GM08714 (cell line): ENCODE measurements around the gene LRCH3.
A peak's percentile ranks its signal among the peaks of the same experiment; 100 is the strongest.

Source experiments
- H3K4me3 ChIP-seq: fragments of 200-500 bp; sonication (Bioruptor generic); 2 replicates; pipeline ENCODE4 v1.5.1; 2014; ENCODE audit warnings: mild to moderate bottlenecking, low read length, inconsistent platforms
- ZNF274 ChIP-seq: IDR thresholded peaks from 2 replicates; pipeline ENCODE4 v1.6.1; 2012; ENCODE audit warnings: mild to moderate bottlenecking, low read depth, low read length

Gene LRCH3

GRCh38 chr3:197761784-197762183 lies 29.3 kb upstream of the LRCH3 start:
- H3K4me3 ChIP-seq: no peak overlapping the region
- no peak for TF ChIP-seq ZNF274

DNA sequence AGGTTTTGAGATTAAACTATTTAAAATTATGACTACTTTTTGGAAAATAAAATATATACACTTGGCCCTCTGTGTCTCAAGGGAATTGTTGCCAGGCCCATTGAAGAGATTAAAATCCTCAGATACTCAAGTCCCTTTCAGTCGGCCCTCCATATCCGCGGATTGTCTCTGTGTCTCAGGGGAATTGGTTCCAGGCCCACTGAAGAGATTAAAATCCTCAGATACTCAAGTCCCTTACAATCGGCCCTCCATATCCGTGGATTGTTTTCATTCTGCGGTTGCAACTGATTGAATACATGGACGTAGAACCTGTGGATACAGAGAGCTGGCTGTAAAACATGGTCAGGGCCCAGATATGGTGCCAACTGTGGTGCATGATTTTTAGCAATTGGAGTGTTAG lies 15.7 kb upstream of the LRCH3 start:
- H3K4me3 ChIP-seq: no peak overlapping the region
- no peak for TF ChIP-seq ZNF274

GRCh38 chr3:197782230-197782629 lies 8.8 kb upstream of the LRCH3 start:
- no peak overlapping the region for H3K4me3 ChIP-seq
- no peak for TF ChIP-seq ZNF274

DNA sequence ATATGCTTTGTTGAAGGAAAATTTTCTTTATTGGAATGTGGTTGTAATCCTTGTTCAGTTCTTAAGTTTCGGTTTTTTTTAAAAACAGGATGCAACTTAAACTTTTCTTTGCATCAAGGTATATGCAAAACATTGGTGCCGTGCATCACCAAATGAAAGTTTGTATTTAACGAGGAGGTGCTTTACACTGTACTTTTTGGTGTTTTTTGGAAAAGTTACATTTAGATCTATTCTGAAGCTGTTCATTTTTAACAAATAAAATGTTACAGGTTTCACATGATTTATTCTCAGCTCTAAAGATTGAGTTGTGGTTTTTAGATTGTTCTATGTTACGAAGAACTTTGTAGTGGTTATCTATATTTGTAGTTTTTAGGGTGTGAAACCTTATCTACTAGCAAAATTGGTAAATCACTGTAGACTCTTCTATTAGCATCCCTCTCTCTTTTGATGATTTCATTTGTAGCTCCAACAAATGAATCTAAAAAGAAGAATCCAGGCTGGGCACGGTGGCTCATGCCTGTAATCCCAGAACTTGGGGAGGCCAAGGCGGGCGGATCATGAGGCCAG lies 7.0 kb upstream of the LRCH3 start:
- H3K4me3 ChIP-seq: no peak overlapping the region; the same call in 1 of the 2 replicates
- TF ChIP-seq ZNF274: no peak

DNA sequence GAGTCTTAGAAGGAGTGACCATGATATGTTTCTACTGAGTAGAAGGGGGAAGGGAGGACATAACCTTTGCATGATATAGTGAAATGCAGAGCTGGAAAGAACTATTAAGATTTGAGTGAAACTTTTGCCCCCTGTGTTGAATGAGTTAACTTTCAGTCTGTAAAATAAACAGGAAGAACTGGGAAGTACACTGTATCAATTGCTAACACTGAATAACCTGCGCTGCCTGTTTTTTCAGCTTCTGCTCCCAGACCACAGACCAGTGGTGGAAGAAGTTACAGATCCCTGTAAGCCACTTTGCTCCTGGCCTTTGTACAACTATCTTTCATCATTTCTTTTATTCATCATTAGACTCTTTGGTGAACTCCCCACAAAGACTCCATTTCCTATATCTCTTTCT lies 3.6 kb upstream of the LRCH3 start:
- no peak for TF ChIP-seq ZNF274
- H3K4me3 ChIP-seq: no peak overlapping the region

GRCh38 chr3:197789309-197789708 lies 1.7 kb upstream of the LRCH3 start:
- H3K4me3 ChIP-seq: no peak overlapping the region
- no peak for TF ChIP-seq ZNF274

DNA sequence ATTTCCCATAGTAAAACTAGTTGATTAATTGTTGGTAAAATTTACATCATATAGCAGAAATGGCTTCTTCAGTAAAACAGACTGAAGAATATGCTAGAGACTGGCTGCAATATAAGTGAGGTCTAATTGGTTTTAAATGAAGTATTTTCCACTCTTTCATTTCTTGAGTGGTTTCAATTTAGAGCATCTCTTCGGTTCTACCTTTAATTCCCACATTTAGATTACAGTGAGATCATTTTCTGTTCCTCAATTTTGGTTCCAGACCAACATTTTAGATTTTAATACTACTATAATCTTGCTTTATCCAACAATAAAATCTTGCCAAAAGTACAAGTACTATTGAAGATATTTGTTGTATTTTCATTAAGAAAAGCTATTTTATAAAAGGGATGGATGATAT lies 1.0 kb upstream of the LRCH3 start:
- H3K4me3 ChIP-seq: peak overlapping the region; percentile 91; the same call in 1 of the 2 replicates
- no peak for TF ChIP-seq ZNF274

GRCh38 chr3:197791892-197792647 lies 1.0 kb downstream of the LRCH3 start:
- TF ChIP-seq ZNF274: no peak

DNA sequence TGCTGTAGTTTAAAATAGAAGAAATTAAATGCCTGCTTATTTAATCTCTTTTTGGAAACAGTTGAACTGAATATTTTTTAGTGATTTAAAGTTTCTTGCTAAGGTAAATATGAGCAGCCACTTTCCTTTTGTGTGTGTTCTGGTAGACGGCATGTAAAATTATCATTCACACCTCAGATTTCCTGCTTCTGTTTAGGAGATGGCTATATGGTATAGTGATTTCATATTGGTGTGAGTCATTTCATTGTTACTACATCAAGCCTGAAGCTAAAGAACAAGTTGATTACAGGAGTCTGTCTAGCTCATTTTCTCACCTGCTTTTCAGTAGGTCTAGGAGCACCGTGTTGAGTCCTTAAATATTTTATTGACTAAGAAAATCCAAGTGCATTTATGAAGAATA lies 2.2 kb downstream of the LRCH3 start:
- TF ChIP-seq ZNF274: no peak
- 0 out of 2 replicates have a peak overlapping the region, but pooled peaks have one; percentile 40 for H3K4me3 ChIP-seq

More at GRCh38 chr3:197791892-197792647, 1.0 kb downstream of the LRCH3 start:
- peak overlapping the region; percentile 91 for H3K4me3 ChIP-seq

- no peak overlapping the region for H3K4me3 ChIP-seq
- TF ChIP-seq ZNF274: no peak
Observed at GRCh38 chr3:197794115-197794514, 3.1 kb downstream of the LRCH3 start.

DNA sequence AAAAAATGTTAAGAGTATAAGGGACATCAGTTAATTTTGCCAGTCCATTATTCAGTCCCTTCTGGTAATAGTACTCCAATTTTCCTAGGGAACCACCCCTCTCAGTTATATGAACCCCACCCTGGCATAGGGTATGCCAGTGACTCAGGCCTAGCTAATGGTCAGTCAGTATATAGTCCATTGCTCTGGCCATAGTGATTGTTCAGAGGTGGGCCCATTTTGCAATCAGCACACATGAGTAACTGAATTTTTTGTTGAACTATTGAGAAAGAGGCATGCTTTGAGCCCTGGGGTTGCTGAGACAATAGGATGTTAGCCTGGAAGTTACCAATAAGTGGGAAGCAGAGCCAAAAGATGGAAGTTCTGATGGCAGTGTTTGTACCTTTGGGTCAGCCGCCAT lies 4.1 kb downstream of the LRCH3 start:
- H3K4me3 ChIP-seq: no peak overlapping the region
- TF ChIP-seq ZNF274: no peak

- no peak overlapping the region for H3K4me3 ChIP-seq
- TF ChIP-seq ZNF274: no peak
Observed at GRCh38 chr3:197796087-197796486, 5.0 kb downstream of the LRCH3 start.

- TF ChIP-seq ZNF274: no peak
- H3K4me3 ChIP-seq: peak overlapping the region; percentile 38
Observed at GRCh38 chr3:197798863-197799262, 7.8 kb downstream of the LRCH3 start.

DNA sequence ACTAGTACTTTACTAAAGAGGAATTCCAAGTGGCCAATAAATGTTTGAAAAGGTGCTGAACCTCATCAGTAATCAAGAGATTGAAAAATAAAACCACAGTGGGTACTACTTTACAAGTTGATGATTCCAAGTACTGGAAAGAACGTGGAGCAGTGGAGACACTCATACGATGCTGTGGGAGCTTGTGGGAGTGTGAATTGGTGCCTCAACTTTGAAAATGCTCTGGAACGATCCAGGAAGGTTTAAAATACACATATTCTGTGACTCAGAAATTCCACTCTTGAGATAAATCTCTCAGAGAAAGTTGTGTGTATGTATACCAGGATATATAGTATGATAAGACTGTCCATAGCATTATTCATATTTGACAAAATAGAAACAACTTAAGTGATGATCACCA lies 9.3 kb downstream of the LRCH3 start:
- H3K4me3 ChIP-seq: no peak overlapping the region
- TF ChIP-seq ZNF274: no peak
